GM12864 (cell line): ENCODE data around the gene RAD51.

Source experiments
- DNase-seq: peaks from one replicate; pipeline ENCODE4 v3.0.0-alpha.2; 2011; ENCODE audit warnings: low read depth
- H3K4me3 ChIP-seq: 2 replicates; pipeline ENCODE4 v1.5.1; 2011; ENCODE audit warnings: mild to moderate bottlenecking, low read depth, low read length, control low read depth
- CTCF ChIP-seq: IDR thresholded peaks from 2 replicates; pipeline ENCODE4 v1.5.1; 2011; ENCODE audit warnings: low read depth, mild to moderate bottlenecking, moderate library complexity, low read length, control low read depth, inconsistent platforms; ENCODE audit errors: missing control alignments

RAD51 gene

GRCh38 chr15:40766906-40767837 lies 72.2 kb downstream of the RAD51 start:
- TF ChIP-seq CTCF, result no peak
- DNase-seq, result no peak
- H3K4me3 ChIP-seq, result no peak overlapping the region

- no peak for TF ChIP-seq CTCF
- no peak overlapping the region for H3K4me3 ChIP-seq
- DNase-seq, result no peak
Observed at GRCh38 chr15:40767838-40768500, 73.0 kb downstream of the RAD51 start.

GRCh38 chr15:40768521-40769273 lies 73.7 kb downstream of the RAD51 start:
- DNase-seq, result no peak
- H3K4me3 ChIP-seq, result peak overlapping the region; percentile 26
- TF ChIP-seq CTCF, result peak; percentile 29

GRCh38 chr15:40769274-40770146 lies 74.5 kb downstream of the RAD51 start, which contains the start of gene C15orf62:
Gene C15orf62, plus strand, starts transcription at chr15:40769980. Its CDS starts 516 bp downstream, at chr15:40770496.
- TF ChIP-seq CTCF, result no peak
- DNase-seq, result no peak
- peak within 1 kb of the TSS; percentile 26 for H3K4me3 ChIP-seq

GRCh38 chr15:40770147-40770721 lies 75.3 kb downstream of the RAD51 start:
- DNase-seq, result no peak
- H3K4me3 ChIP-seq, result no peak overlapping the region

More at GRCh38 chr15:40770147-40770721, 75.3 kb downstream of the RAD51 start:
- TF ChIP-seq CTCF, result no peak
